Measurements from ENCODE around the gene FZD7.

The FZD7 gene

DNA sequence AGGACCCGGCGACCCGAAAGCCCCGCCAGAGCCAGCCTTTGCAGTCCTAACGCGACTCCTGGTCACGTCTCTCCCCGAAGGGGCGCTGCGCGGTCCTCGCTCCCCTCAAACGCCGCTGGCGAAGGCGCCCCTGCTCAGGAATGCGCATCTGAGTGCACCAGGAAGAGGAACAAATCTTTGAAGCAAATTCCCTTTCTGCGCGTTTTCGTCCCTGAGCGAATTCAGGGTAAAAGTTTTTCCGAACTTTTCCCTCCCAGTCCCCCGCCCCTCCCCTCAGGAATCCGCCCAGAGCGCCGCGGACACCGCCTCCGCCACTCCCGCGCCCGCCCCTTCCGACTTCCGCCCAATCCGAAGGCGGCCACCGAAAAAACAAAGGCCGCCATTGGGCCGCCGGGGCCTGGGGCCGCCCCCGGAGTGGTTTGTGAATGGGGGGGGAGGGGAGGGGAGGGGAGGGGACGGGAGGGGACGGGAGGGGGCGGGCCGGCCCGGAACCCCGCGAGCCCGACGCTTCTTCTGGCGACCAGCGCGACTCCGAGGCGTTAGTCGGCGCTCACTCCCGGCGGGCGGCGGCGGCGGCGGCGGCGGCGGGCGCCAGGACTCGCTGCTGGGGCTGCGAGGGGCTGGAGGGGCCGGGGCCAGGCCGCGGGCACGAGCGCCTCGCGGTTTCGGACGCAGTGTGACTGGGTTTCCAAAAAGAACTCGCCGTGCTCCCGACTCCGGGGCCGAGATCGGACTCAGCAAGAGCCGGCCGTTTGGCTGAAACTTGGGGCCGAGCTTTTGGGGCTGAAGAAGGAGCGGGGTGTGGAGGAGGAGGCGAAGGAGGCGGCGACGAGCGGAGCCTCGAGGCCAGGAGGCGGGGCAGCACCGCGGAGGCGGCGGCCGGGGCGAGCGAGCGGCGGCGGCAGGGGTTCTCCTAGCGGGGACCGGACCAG, at the start of gene FZD7:
Gene FZD7 (plus strand): TSS at position 539 of the 932 bp plus-strand sequence. CDS start 793 bp downstream, outside the sequence.
- TF ChIP-seq, protein P1, sequence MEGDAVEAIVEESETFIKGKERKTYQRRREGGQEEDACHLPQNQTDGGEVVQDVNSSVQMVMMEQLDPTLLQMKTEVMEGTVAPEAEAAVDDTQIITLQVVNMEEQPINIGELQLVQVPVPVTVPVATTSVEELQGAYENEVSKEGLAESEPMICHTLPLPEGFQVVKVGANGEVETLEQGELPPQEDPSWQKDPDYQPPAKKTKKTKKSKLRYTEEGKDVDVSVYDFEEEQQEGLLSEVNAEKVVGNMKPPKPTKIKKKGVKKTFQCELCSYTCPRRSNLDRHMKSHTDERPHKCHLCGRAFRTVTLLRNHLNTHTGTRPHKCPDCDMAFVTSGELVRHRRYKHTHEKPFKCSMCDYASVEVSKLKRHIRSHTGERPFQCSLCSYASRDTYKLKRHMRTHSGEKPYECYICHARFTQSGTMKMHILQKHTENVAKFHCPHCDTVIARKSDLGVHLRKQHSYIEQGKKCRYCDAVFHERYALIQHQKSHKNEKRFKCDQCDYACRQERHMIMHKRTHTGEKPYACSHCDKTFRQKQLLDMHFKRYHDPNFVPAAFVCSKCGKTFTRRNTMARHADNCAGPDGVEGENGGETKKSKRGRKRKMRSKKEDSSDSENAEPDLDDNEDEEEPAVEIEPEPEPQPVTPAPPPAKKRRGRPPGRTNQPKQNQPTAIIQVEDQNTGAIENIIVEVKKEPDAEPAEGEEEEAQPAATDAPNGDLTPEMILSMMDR (IDR thresholded peaks at IDR 0.05), result no peak
- H2AFZ ChIP-seq, result peak within 1 kb of the TSS; percentile 100
- H3K4me3 ChIP-seq (ENCODE audit: low read depth, low read length), result peak within 1 kb of the TSS; percentile 82
- no peaks in the 10 kb centered on the region for H3K36me3 ChIP-seq (ENCODE audit: control insufficient read depth, insufficient read depth, low read length)
- no peaks in the 10 kb centered on the region for H3K9me3 ChIP-seq (ENCODE audit: control insufficient read depth, low read length)
- H3K9ac ChIP-seq, result peak within 1 kb of the TSS; percentile 34
- no peaks in the 10 kb centered on the region for H3K79me2 ChIP-seq
- H3K4me2 ChIP-seq (ENCODE audit: low read length), result peak within 1 kb of the TSS; percentile 96
- no peaks in the 10 kb centered on the region for H3K27me3 ChIP-seq (ENCODE audit: control insufficient read depth, insufficient read depth, low read length)
- H3K27ac ChIP-seq, result peak within 1 kb of the TSS; percentile 75
- H3K4me1 ChIP-seq, result peaks cover 4% of the 10 kb centered on the region

DNA sequence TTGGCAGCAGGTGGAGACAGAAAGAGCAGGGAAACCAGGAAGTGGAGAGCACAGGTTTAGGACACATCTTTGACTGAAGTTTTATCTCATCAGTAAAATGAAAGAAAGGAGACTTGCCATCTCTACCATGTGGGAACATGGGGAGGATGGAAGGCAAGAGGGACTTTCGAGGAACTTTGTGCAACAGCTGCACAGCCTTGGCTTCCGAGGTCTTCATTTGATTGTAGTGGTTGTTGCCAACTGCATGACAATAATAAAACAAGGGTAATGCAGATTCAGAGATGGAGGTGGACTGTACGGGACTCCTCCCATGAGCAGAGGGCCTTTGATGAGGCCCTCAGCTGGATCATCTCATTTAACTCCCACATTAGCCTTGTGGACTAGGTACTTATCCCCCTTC, 49.3 kb upstream of the FZD7 start:
- Histone ChIP-seq H3K27me3 (ENCODE audit: control insufficient read depth, insufficient read depth, low read length) (no peaks in the 10 kb centered on the region), H3K4me2 (ENCODE audit: low read length) (no peak overlapping the region), H3K4me1 (peaks cover 8% of the 10 kb centered on the region), H3K4me3 (ENCODE audit: low read depth, low read length) (no peak overlapping the region), H3K9me3 (ENCODE audit: control insufficient read depth, low read length) (no peaks in the 10 kb centered on the region), H3K36me3 (ENCODE audit: control insufficient read depth, insufficient read depth, low read length) (no peaks in the 10 kb centered on the region), H3K27ac (no peak overlapping the region), H3K9ac (no peak overlapping the region), H2AFZ (peak overlapping the region; percentile 85), H3K79me2 (no peaks in the 10 kb centered on the region)
- TF ChIP-seq, protein P1 (IDR thresholded peaks at IDR 0.05), result no peak

DNA sequence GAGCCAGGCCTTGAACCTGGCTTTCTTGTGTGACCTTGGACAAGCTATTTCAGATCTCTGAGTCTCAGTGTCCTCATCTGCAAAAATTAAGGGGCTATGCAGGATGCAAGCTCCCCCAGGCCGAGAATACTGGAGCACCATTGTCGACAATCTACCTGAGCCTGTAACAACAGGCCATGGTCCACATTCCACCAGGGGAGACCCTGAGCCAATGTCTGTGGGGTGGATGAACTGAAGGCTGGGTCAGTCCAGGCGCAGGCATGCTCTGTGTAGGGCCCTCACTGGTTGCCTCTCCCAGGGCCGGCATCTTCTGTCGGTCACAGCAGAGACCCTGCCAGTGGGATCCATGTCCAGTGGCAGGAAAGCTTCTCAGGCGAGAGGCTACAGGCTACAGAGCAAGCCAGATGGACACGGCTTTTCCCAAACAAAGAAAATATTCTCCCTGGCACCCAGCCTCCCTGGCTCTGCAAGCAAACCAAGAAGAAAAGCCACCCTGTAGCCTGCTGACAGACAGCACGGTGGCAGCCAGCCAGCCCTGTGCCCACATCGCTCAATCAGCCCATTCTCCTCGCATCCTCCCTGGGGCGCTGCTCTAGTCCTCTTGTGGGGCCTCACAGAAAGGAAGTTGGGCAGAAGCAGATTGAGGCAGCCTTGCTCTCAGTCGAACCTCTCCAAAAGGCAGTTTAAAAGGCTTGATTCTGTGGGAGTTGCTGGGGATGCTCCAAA, 48.7 kb upstream of the FZD7 start:
- Histone ChIP-seq H3K9me3 (ENCODE audit: control insufficient read depth, low read length) (no peaks in the 10 kb centered on the region), H3K27ac (no peak overlapping the region), H2AFZ (peak overlapping the region; percentile 85), H3K9ac (no peak overlapping the region), H3K36me3 (ENCODE audit: control insufficient read depth, insufficient read depth, low read length) (no peaks in the 10 kb centered on the region), H3K79me2 (no peaks in the 10 kb centered on the region), H3K4me1 (peaks cover 8% of the 10 kb centered on the region), H3K27me3 (ENCODE audit: control insufficient read depth, insufficient read depth, low read length) (no peaks in the 10 kb centered on the region), H3K4me3 (ENCODE audit: low read depth, low read length) (no peak overlapping the region), H3K4me2 (ENCODE audit: low read length) (no peak overlapping the region)
- TF ChIP-seq, protein P1 (IDR thresholded peaks at IDR 0.05), result no peak

DNA sequence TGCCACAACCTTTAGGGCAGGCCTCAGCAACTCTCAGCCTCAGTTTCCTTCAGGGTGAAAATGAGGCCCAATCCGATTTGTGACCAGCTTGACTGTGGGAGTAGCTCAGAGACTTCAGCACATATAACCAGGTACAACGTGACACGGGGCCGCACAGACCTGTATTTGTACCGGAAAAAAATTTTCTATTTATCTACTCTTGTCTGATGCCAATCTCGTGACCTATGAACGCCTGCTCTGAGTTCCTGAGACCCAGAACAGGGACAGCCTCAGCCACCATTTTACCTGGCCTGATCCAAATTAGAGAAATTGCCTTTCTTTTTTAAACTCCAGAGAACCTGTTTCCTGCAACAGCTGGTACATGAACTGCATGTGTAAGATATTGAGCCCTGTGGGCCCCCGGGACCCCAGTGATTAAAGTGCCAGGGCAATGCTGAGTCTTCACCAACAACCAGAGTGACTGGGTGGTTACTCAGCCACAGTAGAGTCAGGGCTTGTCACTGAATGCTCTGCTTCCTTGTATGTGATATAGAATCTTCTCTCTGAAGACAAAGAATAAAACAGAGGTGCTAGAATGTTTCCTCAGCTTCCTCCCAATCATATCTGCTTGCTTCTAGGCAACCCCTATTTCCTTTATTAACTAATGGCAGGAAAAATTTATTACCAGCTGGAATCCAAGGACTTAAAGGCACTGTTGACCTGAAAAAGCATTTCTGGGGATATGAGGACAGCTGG, 47.8 kb upstream of the FZD7 start:
- Histone ChIP-seq H3K4me2 (ENCODE audit: low read length) (no peak overlapping the region), H2AFZ (peak overlapping the region; percentile 85), H3K36me3 (ENCODE audit: control insufficient read depth, insufficient read depth, low read length) (no peaks in the 10 kb centered on the region), H3K4me3 (ENCODE audit: low read depth, low read length) (no peak overlapping the region), H3K27ac (no peak overlapping the region), H3K9me3 (ENCODE audit: control insufficient read depth, low read length) (no peaks in the 10 kb centered on the region), H3K79me2 (no peaks in the 10 kb centered on the region), H3K9ac (no peak overlapping the region), H3K4me1 (peaks cover 8% of the 10 kb centered on the region), H3K27me3 (ENCODE audit: control insufficient read depth, insufficient read depth, low read length) (no peaks in the 10 kb centered on the region)
- TF ChIP-seq, protein P1 (IDR thresholded peaks at IDR 0.05), result no peak

All from parathyroid adenoma (tissue), 2 donors.